GM23248 (cell line): ENCODE measurements around the gene CMIP. TPM values are rescaled to one million over a fixed set of nuclear protein-coding genes. Genes with fewer than 3 reads are reported as not detected.

Source experiments
- DNase-seq: peaks from one replicate; pipeline ENCODE4 v3.0.0-alpha.2; 2015
- H2AFZ ChIP-seq: fragments of 200-600 bp; sonication (generic); 2 replicates; pipeline ENCODE4 v1.6.1; 2016; ENCODE audit warnings: antibody characterized with exemption
- H3F3A ChIP-seq: fragments of 200-600 bp; sonication (generic); 2 replicates; pipeline ENCODE4 v1.6.1; 2016; ENCODE audit warnings: mild to moderate bottlenecking, antibody characterized with exemption, mixed run types; ENCODE audit not compliant: insufficient read depth
- H3K27ac ChIP-seq: fragments of 200-600 bp; sonication (generic); 2 replicates; pipeline ENCODE4 v1.5.1; 2016; ENCODE audit warnings: mild to moderate bottlenecking
- H3K27me3 ChIP-seq: fragments of 200-600 bp; sonication (generic); replicated peaks from 2 replicates; pipeline ENCODE4 v1.6.1; 2016; ENCODE audit warnings: mild to moderate bottlenecking; ENCODE audit not compliant: insufficient read depth
- H3K36me3 ChIP-seq: fragments of 200-600 bp; sonication (generic); 2 replicates; pipeline ENCODE4 v1.6.1; 2016; ENCODE audit warnings: low read depth, mild to moderate bottlenecking
- H3K4me1 ChIP-seq: fragments of 200-600 bp; sonication (generic); 2 replicates; pipeline ENCODE4 v1.6.1; 2016; ENCODE audit warnings: mild to moderate bottlenecking; ENCODE audit not compliant: insufficient read depth
- H3K4me2 ChIP-seq: fragments of 200-600 bp; sonication (generic); one replicate; pipeline ENCODE4 v1.6.1; 2016; ENCODE audit warnings: mild to moderate bottlenecking; ENCODE audit not compliant: unreplicated experiment
- H3K4me3 ChIP-seq: fragments of 200-600 bp; sonication (generic); 2 replicates; pipeline ENCODE4 v1.5.1; 2016; ENCODE audit warnings: mild to moderate bottlenecking
- H3K79me2 ChIP-seq: fragments of 200-600 bp; sonication (generic); 2 replicates; pipeline ENCODE4 v1.6.1; 2016; ENCODE audit warnings: mild to moderate bottlenecking; ENCODE audit not compliant: insufficient read depth
- H3K9ac ChIP-seq: fragments of 200-600 bp; sonication (generic); 2 replicates; pipeline ENCODE4 v1.6.1; 2016; ENCODE audit warnings: mild to moderate bottlenecking
- H3K9me2 ChIP-seq: fragments of 200-600 bp; sonication (generic); 2 replicates; pipeline ENCODE4 v1.6.1; 2016; ENCODE audit warnings: mixed run types, mild to moderate bottlenecking, moderate library complexity; ENCODE audit not compliant: insufficient read depth
- H3K9me3 ChIP-seq: fragments of 200-600 bp; sonication (generic); one replicate; pipeline ENCODE4 v1.6.1; 2017; ENCODE audit warnings: low read depth
- H4K20me1 ChIP-seq: fragments of 200-600 bp; sonication (generic); 2 replicates; pipeline ENCODE4 v1.6.0; 2016; ENCODE audit not compliant: insufficient read depth
- EZH2 ChIP-seq: fragments of 200-600 bp; sonication (generic); IDR thresholded peaks from 2 replicates; pipeline ENCODE4 v1.6.1; 2018; ENCODE audit warnings: antibody characterized with exemption, mild to moderate bottlenecking; ENCODE audit not compliant: insufficient read depth, poor library complexity, severe bottlenecking
- EZH2phosphoT487 ChIP-seq: fragments of 200-600 bp; sonication (generic); IDR thresholded peaks from 2 replicates; pipeline ENCODE4 v1.6.1; 2018; ENCODE audit warnings: antibody characterized with exemption, moderate library complexity, mild to moderate bottlenecking, low read depth; ENCODE audit not compliant: insufficient read depth
- WGBS, 2 experiments: methylation state at CpG; one replicate each; pipeline ENCODE4 v1.1.6; 2015 to 2017; ENCODE audit warnings: low lambda C conversion rate in 2 of 2, low coverage in 1 of 2; ENCODE audit errors: missing lambda C conversion rate in 2 of 2; 5-methylcytosine and 5-hydroxymethylcytosine counted together
- in situ Hi-C: fragments of 300-500 bp; cut with MboI; formaldehyde crosslinking; loops from 2 replicates; pipeline ENCODE4 v1.15.0; 2020
- polyA plus RNA-seq: library from polyadenylated mRNA; unstranded; fragments of >200 nt; fragmentation: Nextera tagmentation; extraction: Ambion mirVana; gene quantifications from 2 replicates; pipeline ENCODE4 v1.2.1, GENCODE V29; 2016
- total RNA-seq: library from RNA; depleted of rRNA; stranded (reverse); fragments of >200 nt; shearing (Covaris generic); gene quantifications from 2 replicates; pipeline ENCODE4 v1.2.3, GENCODE V29; 2014

Gene CMIP
- total and polyA plus RNA-seq, 2 experiments from 2014 or later = 1.5 to 9.5 TPM

GRCh38 chr16:81693041-81693743, 248.6 kb downstream of the CMIP start:
- Histone ChIP-seq H3K9me3 (no peaks in the 10 kb centered on the region), H4K20me1 (no peaks in the 10 kb centered on the region; the same call in 1 of the 2 replicates), H3K9me2 (no peaks in the 10 kb centered on the region), H3K4me1 (no peaks in the 10 kb centered on the region), H3K9ac (no peak overlapping the region), H3F3A (no peaks in the 10 kb centered on the region), H3K36me3 (no peaks in the 10 kb centered on the region), H3K27me3 (no peaks in the 10 kb centered on the region), H3K79me2 (0 out of 2 replicates have a peak, but pooled peaks cover 5% of the 10 kb centered on the region), H3K27ac (no peak overlapping the region), H3K4me3 (no peak overlapping the region), H3K4me2 (no peak overlapping the region), H2AFZ (no peak overlapping the region)
- WGBS, 2 experiments = 91% methylated on average over 25 to 28 of the region's 28 CpGs
- no peak for DNase-seq
- TF ChIP-seq EZH2 (no peak), EZH2phosphoT487 (no peak)
- in situ Hi-C loops = no loop called here

GRCh38 chr16:81693744-81694303, 249.2 kb downstream of the CMIP start:
- Histone ChIP-seq H3K9me3 (no peaks in the 10 kb centered on the region), H3K9me2 (no peaks in the 10 kb centered on the region), H3K27ac (no peak overlapping the region), H3K4me2 (no peak overlapping the region), H4K20me1 (no peaks in the 10 kb centered on the region; the same call in 1 of the 2 replicates), H3K36me3 (no peaks in the 10 kb centered on the region), H3K9ac (no peak overlapping the region), H3K4me3 (no peak overlapping the region), H3F3A (no peaks in the 10 kb centered on the region), H2AFZ (no peak overlapping the region), H3K27me3 (no peaks in the 10 kb centered on the region), H3K79me2 (0 out of 2 replicates have a peak, but pooled peaks cover 5% of the 10 kb centered on the region), H3K4me1 (no peaks in the 10 kb centered on the region)
- no peak for TF ChIP-seq EZH2phosphoT487
- TF ChIP-seq EZH2 = no peak
- DNase-seq = no peak
- WGBS, 2 experiments = 92 to 95% methylated on average over 9 of the region's 9 CpGs
- in situ Hi-C loops = no loop called here

- 0 out of 2 replicates have a peak, but pooled peaks cover 5% of the 10 kb centered on the region for H3K79me2 ChIP-seq
- no peaks in the 10 kb centered on the region for H3K9me3 ChIP-seq
- in situ Hi-C loops = no loop called here
- H3K36me3 ChIP-seq = no peaks in the 10 kb centered on the region
- no peak overlapping the region for H2AFZ ChIP-seq
- WGBS, 2 experiments = 86 to 89% methylated on average over 14 of the region's 14 CpGs
- H3K4me2 ChIP-seq = no peak overlapping the region
- H3K27me3 ChIP-seq = no peaks in the 10 kb centered on the region
- no peak overlapping the region for H3K27ac ChIP-seq
- no peak for DNase-seq
- no peak overlapping the region for H3K4me3 ChIP-seq
- TF ChIP-seq EZH2 (no peak), EZH2phosphoT487 (no peak)
- H3K4me1 ChIP-seq = no peaks in the 10 kb centered on the region
- no peaks in the 10 kb centered on the region for H4K20me1 ChIP-seq
- H3K9me2 ChIP-seq = no peaks in the 10 kb centered on the region
- H3F3A ChIP-seq = no peaks in the 10 kb centered on the region
- H3K9ac ChIP-seq = no peak overlapping the region
These were observed 250.1 kb downstream of the CMIP start for GRCh38 chr16:81694494-81695280.

- no peaks in the 10 kb centered on the region for H3K4me1 ChIP-seq
- TF ChIP-seq EZH2 (no peak), EZH2phosphoT487 (no peak)
- no peaks in the 10 kb centered on the region for H3K27me3 ChIP-seq
- no peak overlapping the region for H3K27ac ChIP-seq
- in situ Hi-C loops = no loop called here
- H3K79me2 ChIP-seq = 0 out of 2 replicates have a peak, but pooled peaks cover 5% of the 10 kb centered on the region
- no peaks in the 10 kb centered on the region for H3K36me3 ChIP-seq
- no peaks in the 10 kb centered on the region for H4K20me1 ChIP-seq
- H2AFZ ChIP-seq = no peak overlapping the region
- WGBS, 2 experiments = 62 to 69% methylated on average over 10 of the region's 10 CpGs
- no peak overlapping the region for H3K4me3 ChIP-seq
- no peaks in the 10 kb centered on the region for H3K9me2 ChIP-seq
- H3F3A ChIP-seq = no peaks in the 10 kb centered on the region
- no peak for DNase-seq
- H3K4me2 ChIP-seq = no peak overlapping the region
- H3K9ac ChIP-seq = no peak overlapping the region
- no peaks in the 10 kb centered on the region for H3K9me3 ChIP-seq
These were observed 250.9 kb downstream of the CMIP start for GRCh38 chr16:81695321-81696165.
